SK-N-SH treated with all-trans-retinoic acid at 6 μM for 48 hours (cell line): ENCODE results near the gene METTL22.

Source experiments
- BACH2 ChIP-seq: fragments of 250-450 bp; sonication (Bioruptor Pico); IDR thresholded peaks from 2 replicates; pipeline ENCODE4 v1.9.0; 2021; ENCODE audit warnings: mild to moderate bottlenecking, borderline replicate concordance
- CREB5 ChIP-seq: fragments of 250-450 bp; sonication (Bioruptor Pico); IDR thresholded peaks from 2 replicates; pipeline ENCODE4 v1.5.1; 2020; ENCODE audit warnings: low read depth, mild to moderate bottlenecking, moderate library complexity
- GLIS3 ChIP-seq: fragments of 250-450 bp; sonication (Bioruptor Pico); IDR thresholded peaks from 2 replicates; pipeline ENCODE4 v1.5.0; 2020; ENCODE audit warnings: mild to moderate bottlenecking, moderate library complexity
- OSR1 ChIP-seq: fragments of 250-450 bp; sonication (Bioruptor Pico); IDR thresholded peaks from 2 replicates; pipeline ENCODE4 v1.8.0; 2022; ENCODE audit warnings: moderate library complexity, mild to moderate bottlenecking, inconsistent platforms
- POU6F1 ChIP-seq: fragments of 250-450 bp; sonication (Bioruptor Pico); IDR thresholded peaks from 2 replicates; pipeline ENCODE4 v1.8.0; 2021; ENCODE audit warnings: low read depth, mild to moderate bottlenecking, moderate library complexity, borderline replicate concordance
- PPARA ChIP-seq: fragments of 250-450 bp; sonication (Bioruptor Pico); IDR thresholded peaks from 2 replicates; pipeline ENCODE4 v1.5.0; 2020; ENCODE audit warnings: mild to moderate bottlenecking, borderline replicate concordance
- ZFP3 ChIP-seq: fragments of 250-450 bp; sonication (Bioruptor Pico); IDR thresholded peaks from 2 replicates; pipeline ENCODE4 v1.5.0; 2020; ENCODE audit warnings: mild to moderate bottlenecking, moderate library complexity
- ZFP30 ChIP-seq: fragments of 450-650 bp; formaldehyde crosslinking; IDR thresholded peaks from 2 replicates; pipeline ENCODE4 v1.5.0; 2022; ENCODE audit warnings: mild to moderate bottlenecking, moderate library complexity
- ZNF565 ChIP-seq: fragments of 450-650 bp; formaldehyde crosslinking; conservative IDR thresholded peaks from 2 replicates; pipeline ENCODE4 v1.5.0; 2020; ENCODE audit warnings: low read depth, mild to moderate bottlenecking, moderate library complexity
- ZNF70 ChIP-seq: fragments of 450-650 bp; formaldehyde crosslinking; IDR thresholded peaks from 2 replicates; pipeline ENCODE4 v1.5.0; 2020; ENCODE audit warnings: mild to moderate bottlenecking, moderate library complexity

- TF ChIP-seq ZNF70 (CRISPR knock-in tag) (no peak), ZFP30 (CRISPR knock-in tag) (no peak), PPARA (CRISPR knock-in tag) (no peak), GLIS3 (CRISPR knock-in tag) (no peak), ZNF565 (CRISPR knock-in tag) (no peak), OSR1 (CRISPR knock-in tag) (no peak), CREB5 (no peak), POU6F1 (no peak), ZFP3 (no peak), BACH2 (CRISPR knock-in tag) (no peak)
Measured at GRCh38 chr16:8572919-8573724, 48.4 kb upstream of the METTL22 start.
